SKM-1 (cell line): Measurements from ENCODE around the gene PROCR.
"Not testable (repeated sequence)": the region's sequence is repeated elsewhere in the genome, so short reads cannot be mapped to it uniquely, and the experiment has no call there.

Source experiments
- DNase-seq: peaks from one replicate; lab custom pipeline; 2025; ENCODE audit not compliant: unreplicated experiment; lab: John Stamatoyannopoulos, UW

Gene PROCR

DNA sequence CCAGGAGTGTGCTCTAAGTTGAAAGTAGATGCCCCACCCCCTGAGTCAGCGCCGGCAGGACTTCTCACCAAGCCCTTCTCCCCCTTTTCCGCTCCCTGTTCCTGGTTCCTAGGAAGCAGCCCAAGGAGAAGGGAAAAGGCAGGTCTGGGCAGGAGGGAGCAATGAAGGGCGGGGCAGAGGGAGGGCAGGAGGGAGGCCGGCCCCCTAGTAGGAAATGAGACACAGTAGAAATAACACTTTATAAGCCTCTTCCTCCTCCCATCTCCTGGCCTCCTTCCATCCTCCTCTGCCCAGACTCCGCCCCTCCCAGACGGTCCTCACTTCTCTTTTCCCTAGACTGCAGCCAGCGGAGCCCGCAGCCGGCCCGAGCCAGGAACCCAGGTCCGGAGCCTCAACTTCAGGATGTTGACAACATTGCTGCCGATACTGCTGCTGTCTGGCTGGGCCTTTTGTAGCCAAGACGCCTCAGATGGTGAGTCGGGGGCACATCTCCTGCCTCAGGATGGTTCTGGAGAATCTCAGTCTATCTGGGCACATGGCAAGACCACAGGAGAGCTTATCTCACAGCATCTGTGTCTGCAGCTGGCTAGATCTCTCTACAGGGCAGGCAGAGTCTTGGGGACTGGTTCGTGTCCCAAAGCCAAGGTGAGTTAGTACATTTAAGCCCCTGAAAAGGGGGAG, at the start of gene PROCR:
TSS of gene PROCR (plus strand) at position 320 of the 681 bp plus-strand sequence. CDS start at position 403, 83 bp downstream.
- DNase-seq, result peak; percentile 89

DNA sequence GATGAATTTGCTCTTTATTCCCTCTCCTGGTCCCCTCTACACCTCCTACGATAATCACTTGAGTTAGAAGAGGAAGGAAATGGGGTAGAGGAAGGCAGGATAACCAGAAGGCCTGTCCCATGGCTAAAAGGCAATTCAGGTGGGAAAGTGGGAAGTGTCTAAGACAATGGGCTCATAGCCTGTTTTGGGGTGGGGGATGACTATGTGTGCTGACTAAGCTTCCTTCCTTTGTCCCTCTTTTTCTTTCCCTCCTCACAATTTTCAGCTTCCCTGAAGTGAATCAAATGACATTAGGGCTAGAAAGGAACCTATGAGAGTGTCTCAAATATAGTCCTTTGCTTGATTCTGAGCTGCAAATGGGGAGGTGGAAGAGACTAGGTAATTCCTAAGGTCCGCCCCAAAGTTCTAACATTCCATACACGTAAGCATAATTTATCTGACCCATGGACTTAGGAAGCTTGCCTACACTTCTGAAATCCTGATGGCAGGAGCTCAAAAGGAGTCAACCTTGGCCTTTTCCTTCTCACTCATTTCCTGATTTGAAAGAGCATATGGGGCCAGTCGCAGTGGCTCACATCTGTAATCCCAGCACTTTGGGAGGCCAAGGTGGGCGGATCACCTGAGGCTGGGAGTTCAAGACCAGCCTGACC, 49.0 kb upstream of the PROCR start:
- no peak for DNase-seq

- no peak for DNase-seq
These were observed 46.1 kb upstream of the PROCR start for GRCh38 chr20:35125753-35126152.

GRCh38 chr20:35129647-35130069, 42.2 kb upstream of the PROCR start:
- no peak for DNase-seq

GRCh38 chr20:35131934-35132333, 39.9 kb upstream of the PROCR start:
- no peak for DNase-seq

GRCh38 chr20:35133031-35133430, 38.8 kb upstream of the PROCR start:
- no peak for DNase-seq

DNA sequence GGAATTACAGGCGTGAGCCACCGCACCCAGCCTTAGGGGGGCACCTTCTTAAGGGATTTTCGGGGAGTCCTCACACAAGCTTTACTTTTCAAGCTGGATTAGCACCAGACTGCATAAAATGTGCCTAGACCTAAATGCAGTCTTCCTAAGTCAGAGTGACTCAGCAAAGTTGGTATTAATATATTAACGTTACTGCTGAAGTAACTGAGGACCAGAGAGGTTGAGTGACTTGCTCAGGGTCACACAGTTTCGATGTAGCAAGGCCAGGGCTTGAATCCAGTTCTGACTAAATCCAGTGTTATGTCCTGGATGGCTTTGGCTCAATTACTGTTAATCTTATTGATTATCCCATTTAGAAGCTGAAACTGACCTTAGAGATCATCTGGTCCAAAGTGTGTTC, 38.1 kb upstream of the PROCR start:
- no peak for DNase-seq

GRCh38 chr20:35134472-35134871, 37.4 kb upstream of the PROCR start:
- no peak for DNase-seq

GRCh38 chr20:35134880-35135279, 37.0 kb upstream of the PROCR start:
- DNase-seq, result no peak

GRCh38 chr20:35135867-35136586, 35.8 kb upstream of the PROCR start:
- DNase-seq, result no peak

DNA sequence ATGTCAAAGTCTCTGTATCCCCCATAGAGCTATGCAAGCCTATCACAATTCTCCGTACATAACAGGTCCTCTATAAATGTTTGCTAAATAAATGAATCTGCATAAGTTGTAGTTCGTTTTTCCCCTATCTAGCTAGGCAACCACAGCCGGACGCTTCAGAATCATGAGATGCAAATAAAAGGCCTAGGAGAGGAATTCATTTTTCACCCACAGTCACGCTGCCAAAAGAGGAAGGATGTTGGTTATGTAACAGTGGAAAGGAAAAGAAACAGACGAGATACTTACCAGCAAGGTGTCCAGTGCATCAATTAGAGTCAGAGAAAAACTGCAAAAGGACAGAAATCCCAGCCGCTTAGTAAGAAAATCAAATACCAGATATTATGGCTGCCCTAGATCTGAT, 27.2 kb upstream of the PROCR start:
- DNase-seq, result peak; percentile 44

- DNase-seq, result peak; percentile 6
These were observed 26.7 kb upstream of the PROCR start for GRCh38 chr20:35145141-35145564.

DNA sequence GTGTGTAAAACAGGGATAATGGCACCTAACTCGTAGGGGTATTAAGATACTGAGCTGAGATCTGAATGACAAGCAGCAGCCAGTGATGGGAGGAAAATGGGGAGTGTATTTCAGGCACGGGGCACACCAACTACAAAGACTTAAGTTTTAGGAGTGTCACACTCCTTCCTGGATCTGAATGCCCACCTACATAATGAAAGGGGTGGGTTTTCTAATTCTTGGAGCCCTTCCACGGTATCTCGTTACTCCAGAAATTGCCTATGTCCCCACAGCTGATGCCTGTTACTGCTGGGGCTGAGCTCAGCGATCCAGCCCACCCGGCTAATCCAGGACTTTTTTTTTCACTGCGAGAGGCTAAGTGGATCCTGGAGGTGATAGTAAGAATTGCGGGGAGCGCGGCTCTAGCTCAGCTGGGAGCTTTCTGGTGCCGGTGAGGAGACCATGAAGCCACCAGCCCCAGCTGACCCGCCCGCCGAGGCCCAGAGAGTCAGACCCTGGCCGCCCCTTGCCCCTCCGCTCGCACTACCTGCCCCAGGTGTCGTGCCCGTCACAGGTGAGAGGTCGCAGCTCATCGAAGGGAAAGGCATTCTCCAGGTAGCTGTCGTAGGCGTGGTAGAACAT, 25.5 kb upstream of the PROCR start:
- no peak for DNase-seq

GRCh38 chr20:35146920-35147574, 24.8 kb upstream of the PROCR start, which contains the start of gene EDEM2:
EDEM2 (minus strand) TSS chr20:35147336; CDS start chr20:35147258, 78 bp downstream.
- DNase-seq, result peak; percentile 91

GRCh38 chr20:35147575-35148071, 24.2 kb upstream of the PROCR start:
- DNase-seq, result not testable (repeated sequence)

DNA sequence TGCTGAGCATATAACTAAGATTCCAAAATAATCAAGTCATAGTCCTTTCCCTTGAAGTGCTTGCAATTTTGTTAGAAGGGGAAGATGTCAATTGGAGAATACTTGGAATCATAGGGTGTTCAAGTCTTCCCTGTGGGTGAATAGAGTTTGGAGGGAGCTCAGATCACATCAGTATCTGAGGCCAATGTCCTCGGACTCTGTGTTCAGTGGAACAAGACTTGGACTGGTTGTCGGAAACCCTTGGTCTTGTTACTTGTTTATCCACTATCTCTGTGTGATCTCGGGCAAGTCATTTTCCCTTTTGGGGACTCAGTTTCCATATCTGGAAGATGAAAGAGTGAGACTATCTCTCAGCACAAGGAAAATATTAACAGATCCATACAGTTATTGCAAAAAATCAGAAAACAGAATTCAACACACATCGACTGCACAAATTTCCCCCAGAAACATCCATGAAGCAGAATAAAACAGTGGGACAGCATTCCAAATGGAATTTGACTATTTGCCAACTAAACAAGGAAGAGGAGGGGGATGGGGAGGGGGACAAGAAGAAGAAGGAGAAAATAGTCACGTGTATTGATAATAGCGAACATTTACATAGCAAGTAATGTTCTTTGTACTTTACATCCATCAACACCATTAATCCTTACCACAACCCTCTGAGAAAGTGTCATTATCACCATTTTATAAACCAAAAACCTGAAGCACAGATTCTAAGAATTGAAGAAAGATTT, 20.9 kb upstream of the PROCR start:
- DNase-seq, result no peak

DNA sequence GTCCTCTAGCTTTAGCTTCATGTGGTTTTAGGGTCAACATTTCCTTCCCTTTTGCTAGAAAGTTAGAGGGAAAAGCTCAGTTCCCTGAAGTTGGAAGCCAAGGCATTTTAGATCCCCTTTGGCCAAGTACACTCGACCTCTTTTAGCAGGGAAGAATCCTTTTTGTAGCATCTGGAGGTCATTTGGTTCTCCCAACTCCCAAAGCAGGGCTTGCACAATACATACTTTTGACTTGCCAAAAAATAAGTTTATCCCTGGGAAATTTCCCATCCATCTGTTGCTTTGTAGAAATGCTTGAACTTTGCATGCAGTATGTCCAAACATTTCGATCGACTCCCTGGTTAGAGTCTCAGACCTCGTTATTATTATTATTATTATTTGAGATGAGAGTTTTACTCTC, 20.1 kb upstream of the PROCR start:
- no peak for DNase-seq

GRCh38 chr20:35155936-35156335, 15.9 kb upstream of the PROCR start:
- DNase-seq, result no peak

DNA sequence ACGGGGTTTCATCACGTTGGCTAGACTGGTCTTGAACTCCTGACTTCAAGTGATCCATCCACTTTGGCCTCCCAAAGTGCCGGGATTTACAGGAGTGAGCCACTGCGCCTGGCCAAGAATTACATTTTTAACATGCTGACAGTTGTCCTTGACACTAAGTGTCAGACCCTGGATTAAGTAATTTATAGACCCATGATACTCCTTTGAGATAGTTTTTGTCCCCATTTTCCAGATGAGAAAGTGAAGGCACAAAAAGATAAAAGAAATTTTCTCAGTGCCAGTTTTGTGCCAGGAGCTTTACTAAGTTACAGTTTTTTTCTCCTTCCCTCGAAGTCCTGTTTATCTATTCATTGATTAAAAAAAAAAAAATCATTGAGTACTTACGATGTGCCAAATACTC, 14.9 kb upstream of the PROCR start:
- DNase-seq, result no peak

DNA sequence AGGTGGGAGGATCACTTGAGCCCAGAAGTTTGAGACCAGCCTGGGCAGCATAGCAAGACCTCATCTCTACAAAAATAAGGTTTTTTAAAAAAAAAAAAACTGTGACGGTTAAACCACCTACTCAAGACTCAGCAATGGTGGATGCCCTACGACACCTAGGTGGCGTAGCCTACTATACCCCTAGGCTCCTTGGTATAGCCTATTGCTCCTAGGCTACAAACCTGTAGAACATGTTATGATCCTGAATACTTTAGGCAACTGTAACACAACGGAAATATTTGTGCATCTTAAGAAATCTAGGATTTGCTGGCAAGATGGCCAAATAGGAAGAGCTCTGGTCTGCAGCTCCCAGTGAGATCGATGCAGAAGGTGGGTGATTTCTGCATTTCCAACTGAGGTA, 11.5 kb upstream of the PROCR start:
- DNase-seq, result not testable (repeated sequence)
